Caco-2 (cell line): ENCODE results near the gene CLECL1. TPM values are rescaled to one million over a fixed set of nuclear protein-coding genes. Genes with fewer than 3 reads are reported as not detected.
"Not testable (repeated sequence)": the region's sequence is repeated elsewhere in the genome, so short reads cannot be mapped to it uniquely, and the experiment has no call there.

ENCODE experiments used
- BruUV-seq: library from RNA; stranded (reverse); fragments of 400-500 nt; replicated peaks from 2 replicates; lab custom pipeline; 2021; lab: Mats Ljungman, UMichigan
- CTCF ChIA-PET: fragments of 300-600 bp; sonication (Branson Sonifier 250); formaldehyde crosslinking; loops from one replicate; lab custom pipeline; 2022; ENCODE audit warnings: antibody characterized with exemption; lab: Charles Lee
- POLR2A ChIA-PET: fragments of 300-600 bp; sonication (Branson Sonifier 250); formaldehyde crosslinking; loops from one replicate; lab custom pipeline; 2022; ENCODE audit warnings: antibody characterized with exemption; lab: Charles Lee
- DNase-seq, 2 experiments: peaks; one replicate each; pipeline versions ENCODE4 v3.0.0 to v3.0.0-alpha.2; 2020 to 2022
- H3K27me3 ChIP-seq: replicated peaks from 2 replicates; pipeline ENCODE4 v1.6.0; 2011; ENCODE audit warnings: low read length; ENCODE audit not compliant: control insufficient read depth, insufficient read depth
- H3K36me3 ChIP-seq: 2 replicates; pipeline ENCODE4 v1.5.1; 2011; ENCODE audit warnings: low read length; ENCODE audit not compliant: control insufficient read depth, insufficient read depth
- H3K4me1 ChIP-seq: fragments of 250-450 bp; sonication (Bioruptor Pico); 2 replicates; pipeline ENCODE4 v1.5.1; 2020; ENCODE audit warnings: mild to moderate bottlenecking
- H3K4me3 ChIP-seq: 2 replicates; pipeline ENCODE4 v1.5.1; 2011; ENCODE audit warnings: low read depth, mild to moderate bottlenecking, control low read depth, low read length
- H3K9me3 ChIP-seq: fragments of 250-450 bp; sonication (Bioruptor Pico); 2 replicates; pipeline ENCODE4 v1.5.1; 2020; ENCODE audit warnings: mild to moderate bottlenecking, moderate library complexity
- H3K27ac Mint-ChIP-seq: one replicate; pipeline ENCODE4 v1.8.0; 2022; ENCODE audit warnings: mixed read lengths; ENCODE audit not compliant: unreplicated experiment
- H3K27me3 Mint-ChIP-seq: one replicate; pipeline ENCODE4 v1.8.0; 2022; ENCODE audit warnings: mixed read lengths; ENCODE audit not compliant: insufficient read depth, unreplicated experiment
- H3K36me3 Mint-ChIP-seq: one replicate; pipeline ENCODE4 v1.8.0; 2022; ENCODE audit warnings: mild to moderate bottlenecking, mixed read lengths; ENCODE audit not compliant: insufficient read depth, unreplicated experiment
- H3K4me1 Mint-ChIP-seq: one replicate; pipeline ENCODE4 v1.8.0; 2022; ENCODE audit warnings: low read depth, mixed read lengths; ENCODE audit not compliant: unreplicated experiment
- H3K4me3 Mint-ChIP-seq: one replicate; pipeline ENCODE4 v1.8.0; 2022; ENCODE audit warnings: mild to moderate bottlenecking, moderate library complexity, mixed read lengths; ENCODE audit not compliant: unreplicated experiment
- H3K9me3 Mint-ChIP-seq: one replicate; pipeline ENCODE4 v1.8.0; 2022; ENCODE audit warnings: mixed read lengths; ENCODE audit not compliant: unreplicated experiment
- CTCF ChIP-seq, 2 experiments: fragments of 200-600 bp in 1 of 2; IDR thresholded peaks; 1 replicate in 1 of 2; 2 replicates in 1 of 2; pipeline versions ENCODE4 v1.5.1 to v1.8.0; 2011 to 2022; ENCODE audit warnings: antibody characterized with exemption in 1 of 2, control low read depth in 1 of 2, inconsistent platforms in 1 of 2, low read depth in 1 of 2, low read length in 1 of 2, mild to moderate bottlenecking in 1 of 2, moderate library complexity in 1 of 2; ENCODE audit not compliant: insufficient read depth in 1 of 2, severe bottlenecking in 1 of 2, unreplicated experiment in 1 of 2
- intact Hi-C: fragments of 100-400 bp; cut with micrococcal nuclease; formaldehyde crosslinking; loops from one replicate; pipeline ENCODE4 v1.10.0; 2022; ENCODE audit not compliant: unreplicated experiment
- total RNA-seq: library from RNA; stranded (reverse); gene quantifications from 2 replicates; pipeline ENCODE4 v1.2.3, GENCODE V29; 2022

Gene CLECL1
- total RNA-seq, 1 experiment from 2014 or later = not detected

- intact Hi-C loops = no loop called here
- Histone ChIP-seq H3K4me3 (no peak overlapping the region), H3K27me3 (no peaks in the 10 kb centered on the region; the same call in 1 of the 2 replicates), H3K36me3 (no peaks in the 10 kb centered on the region), H3K9me3 (no peaks in the 10 kb centered on the region), H3K4me1 (peaks cover 22% of the 10 kb centered on the region)
- peaks cover 25% of the 10 kb centered on the region for H3K4me1 Mint-ChIP-seq
- no peak overlapping the region for H3K27ac Mint-ChIP-seq
- ChIA-PET CTCF (no interaction called here), POLR2A (no interaction called here)
- H3K4me3 Mint-ChIP-seq = no peak overlapping the region
- H3K27me3 Mint-ChIP-seq = no peaks in the 10 kb centered on the region
- no TSS peak for BruUV-seq
- H3K36me3 Mint-ChIP-seq = no peaks in the 10 kb centered on the region
- TF ChIP-seq CTCF (IDR thresholded peaks at IDR 0.05; ENCODE audit: insufficient read depth in 1 of 2, low read depth in 1 of 2, low read length in 1 of 2, severe bottlenecking in 1 of 2, unreplicated experiment in 1 of 2) = no peak
- H3K9me3 Mint-ChIP-seq = no peaks in the 10 kb centered on the region
- DNase-seq = peak; percentile 26 to 57
Observed at GRCh38 chr12:9718968-9719367, 13.9 kb downstream of the CLECL1 start.

- Histone ChIP-seq H3K9me3 (no peaks in the 10 kb centered on the region), H3K4me1 (peaks cover 22% of the 10 kb centered on the region), H3K27me3 (no peaks in the 10 kb centered on the region), H3K36me3 (no peaks in the 10 kb centered on the region), H3K4me3 (no peak overlapping the region)
- H3K4me1 Mint-ChIP-seq = peaks cover 17% of the 10 kb centered on the region
- H3K27me3 Mint-ChIP-seq = no peaks in the 10 kb centered on the region
- ChIA-PET CTCF (no interaction called here), POLR2A (interaction anchor here (0.6 kb wide), 1 partner anchor 62 kb away, joined by 3 read pairs; no protein-coding TSS in a partner anchor)
- no TSS peak for BruUV-seq
- intact Hi-C loops = no loop called here
- H3K4me3 Mint-ChIP-seq = no peak overlapping the region
- no peaks in the 10 kb centered on the region for H3K36me3 Mint-ChIP-seq
- no peak overlapping the region for H3K27ac Mint-ChIP-seq
- no peak for TF ChIP-seq CTCF (IDR thresholded peaks at IDR 0.05; ENCODE audit: insufficient read depth in 1 of 2, low read depth in 1 of 2, low read length in 1 of 2, severe bottlenecking in 1 of 2, unreplicated experiment in 1 of 2)
- H3K9me3 Mint-ChIP-seq = no peaks in the 10 kb centered on the region
- no peak for DNase-seq
Observed at GRCh38 chr12:9717070-9717925, 15.6 kb downstream of the CLECL1 start.

- H3K36me3 Mint-ChIP-seq, POLR2A ChIA-PET, H3K27me3 ChIP-seq, CTCF ChIA-PET, intact Hi-C loops, H3K36me3 ChIP-seq, BruUV-seq, H3K4me1 Mint-ChIP-seq, H3K27me3 Mint-ChIP-seq, H3K4me1 ChIP-seq, H3K4me3 Mint-ChIP-seq, H3K9me3 ChIP-seq, DNase-seq, H3K4me3 ChIP-seq, H3K27ac Mint-ChIP-seq, H3K9me3 Mint-ChIP-seq: not testable (repeated sequence)
Observed at GRCh38 chr12:9713032-9713558, 19.8 kb downstream of the CLECL1 start.
